H1 (cell line): ENCODE measurements around the gene HMGCS2. TPM values are rescaled to one million over a fixed set of nuclear protein-coding genes. Genes with fewer than 3 reads are reported as not detected.

ENCODE experiments used
- CTCF ChIA-PET: fragments of 300-600 bp; sonication (Branson Sonifier 250); formaldehyde crosslinking; loops from one replicate; lab custom pipeline; 2021; ENCODE audit not compliant: partially characterized antibody; lab: Charles Lee
- POLR2A ChIA-PET: fragments of 300-600 bp; sonication (Branson Sonifier 250); formaldehyde crosslinking; loops from one replicate; lab custom pipeline; 2021; ENCODE audit warnings: inconsistent platforms; ENCODE audit not compliant: partially characterized antibody; lab: Charles Lee
- DNase-seq, 2 experiments: peaks; one replicate each; pipeline versions ENCODE4 v3.0.0 to v3.0.0-alpha.2; 2010 to 2022; ENCODE audit warnings: low spot score in 2 of 2, low read depth in 1 of 2, mixed read lengths in 1 of 2
- FAIRE-seq: peaks from 2 replicates; lab custom pipeline; 2011; peaks lifted over from hg19 to GRCh38; lab: Jason Lieb, UNC
- H2AFZ ChIP-seq: 2 replicates; pipeline ENCODE4 v1.8.1; 2012; ENCODE audit warnings: low read length, inconsistent platforms
- H2AK5ac ChIP-seq: 2 replicates; pipeline ENCODE4 v1.6.1; 2013; ENCODE audit warnings: low read depth, low read length
- H2BK120ac ChIP-seq: replicated peaks from 2 replicates; pipeline ENCODE3; 2013; ENCODE audit warnings: low read depth, low read length, inconsistent platforms
- H2BK12ac ChIP-seq: 2 replicates; pipeline ENCODE4 v1.6.1; 2013; ENCODE audit warnings: low read depth, low read length
- H2BK15ac ChIP-seq: 2 replicates; pipeline ENCODE4 v1.6.1; 2013; ENCODE audit warnings: low read length
- H2BK20ac ChIP-seq: 2 replicates; pipeline ENCODE4 v1.6.1; 2013; ENCODE audit warnings: low read length
- H2BK5ac ChIP-seq: 2 replicates; pipeline ENCODE4 v1.6.1; 2013; ENCODE audit warnings: low read depth, low read length
- H3K14ac ChIP-seq: 2 replicates; pipeline ENCODE4 v1.6.1; 2013; ENCODE audit warnings: inconsistent platforms; ENCODE audit not compliant: insufficient read length
- H3K18ac ChIP-seq: 2 replicates; pipeline ENCODE4 v1.6.1; 2013; ENCODE audit warnings: low read length; ENCODE audit errors: extremely low read depth
- H3K23ac ChIP-seq: 2 replicates; pipeline ENCODE4 v1.6.1; 2013; ENCODE audit warnings: inconsistent platforms; ENCODE audit not compliant: insufficient read length
- H3K23me2 ChIP-seq: 2 replicates; pipeline ENCODE4 v1.6.1; 2013; ENCODE audit warnings: low read depth, low read length
- H3K27ac ChIP-seq: 2 replicates; pipeline ENCODE4 v1.6.1; 2011; ENCODE audit warnings: low read depth, low read length, inconsistent platforms
- H3K27me3 ChIP-seq, 4 experiments: replicated peaks in 1 of 4; 1 replicate in 1 of 4; 2 replicates in 3 of 4; pipeline versions ENCODE4 v1.6.1 to v1.8.1; 2011 to 2013; ENCODE audit warnings: low read length in 3 of 4, mild to moderate bottlenecking in 3 of 4, inconsistent platforms in 2 of 4, mixed read lengths in 2 of 4, moderate library complexity in 1 of 4; ENCODE audit not compliant: control insufficient read depth in 3 of 4, insufficient read depth in 3 of 4; ENCODE audit errors: extremely low read depth in 1 of 4
- H3K36me3 ChIP-seq, 4 experiments: 2 replicates each; pipeline versions ENCODE4 v1.6.1 to v1.8.1; 2011 to 2013; ENCODE audit warnings: mild to moderate bottlenecking in 4 of 4, low read length in 3 of 4, moderate library complexity in 2 of 4, control low read depth in 1 of 4, inconsistent platforms in 1 of 4; ENCODE audit not compliant: insufficient read depth in 4 of 4, control insufficient read depth in 2 of 4
- H3K4ac ChIP-seq: replicated peaks from 2 replicates; pipeline ENCODE3; 2013; ENCODE audit warnings: low read length, low read depth, mixed read lengths, inconsistent platforms; ENCODE audit not compliant: insufficient read length
- H3K4me1 ChIP-seq, 4 experiments: replicated peaks in 1 of 4; 1 replicate in 1 of 4; 2 replicates in 3 of 4; pipeline versions ENCODE4 v1.6.1 to v1.8.1; 2011 to 2013; ENCODE audit warnings: low read length in 3 of 4, inconsistent platforms in 2 of 4, mixed read lengths in 1 of 4; ENCODE audit not compliant: insufficient read depth in 4 of 4, control insufficient read depth in 3 of 4
- H3K4me2 ChIP-seq, 2 experiments: 2 replicates each; pipeline versions ENCODE4 v1.6.1 to v1.8.1; 2011 to 2013; ENCODE audit warnings: low read depth in 2 of 2, low read length in 2 of 2, control low read depth in 1 of 2, inconsistent platforms in 1 of 2, mild to moderate bottlenecking in 1 of 2; ENCODE audit not compliant: insufficient read depth in 1 of 2
- H3K4me3 ChIP-seq, 4 experiments: fragments of 200-600, 300-600 bp in 1 of 4; sonication (generic), shearing (Covaris generic), sonication (Bioruptor Twin) in 1 of 4; 2 replicates each; pipeline versions ENCODE4 v1.5.1 to v1.8.1; 2011 to 2016; ENCODE audit warnings: low read length in 4 of 4, low read depth in 3 of 4, control low read depth in 2 of 4, inconsistent platforms in 2 of 4, mild to moderate bottlenecking in 2 of 4, mixed read lengths in 1 of 4, moderate library complexity in 1 of 4; ENCODE audit not compliant: insufficient read depth in 2 of 4; ENCODE audit errors: extremely low read depth in 1 of 4
- H3K56ac ChIP-seq: replicated peaks from 2 replicates; pipeline ENCODE3; 2013; ENCODE audit warnings: low read depth, mild to moderate bottlenecking, mixed read lengths, low read length, inconsistent platforms; ENCODE audit not compliant: insufficient read length
- H3K79me1 ChIP-seq: 2 replicates; pipeline ENCODE4 v1.6.1; 2013; ENCODE audit warnings: low read depth, low read length, control low read depth
- H3K79me2 ChIP-seq, 2 experiments: 2 replicates each; pipeline versions ENCODE4 v1.6.1 to v1.8.1; 2012 to 2013; ENCODE audit warnings: low read length in 2 of 2, mild to moderate bottlenecking in 2 of 2, inconsistent platforms in 1 of 2; ENCODE audit not compliant: insufficient read depth in 2 of 2, control insufficient read depth in 1 of 2
- H3K9ac ChIP-seq, 4 experiments: replicated peaks in 1 of 4; 1 replicate in 1 of 4; 2 replicates in 3 of 4; pipeline versions ENCODE4 v1.6.1 to v1.8.1; 2011 to 2013; ENCODE audit warnings: low read depth in 3 of 4, low read length in 3 of 4, control low read depth in 2 of 4, mild to moderate bottlenecking in 2 of 4, moderate library complexity in 2 of 4, inconsistent platforms in 1 of 4; ENCODE audit errors: extremely low read depth in 1 of 4
- H3K9me3 ChIP-seq, 2 experiments: 2 replicates each; pipeline versions ENCODE4 v1.6.1 to v1.8.1; 2012 to 2013; ENCODE audit warnings: mild to moderate bottlenecking in 2 of 2, moderate library complexity in 2 of 2, control low read depth in 1 of 2, inconsistent platforms in 1 of 2, low read depth in 1 of 2, low read length in 1 of 2, mixed read lengths in 1 of 2; ENCODE audit not compliant: insufficient read depth in 2 of 2
- H4K20me1 ChIP-seq, 2 experiments: replicated peaks in 1 of 2; 2 replicates each; pipeline versions ENCODE3 to v1.8.1; 2011 to 2013; ENCODE audit warnings: inconsistent platforms in 2 of 2, low read length in 2 of 2, mild to moderate bottlenecking in 1 of 2; ENCODE audit not compliant: insufficient read depth in 2 of 2, control insufficient read depth in 1 of 2
- H4K5ac ChIP-seq: 2 replicates; pipeline ENCODE4 v1.6.1; 2013; ENCODE audit warnings: low read length, low read depth, mixed read lengths, inconsistent platforms; ENCODE audit not compliant: insufficient read length
- H4K8ac ChIP-seq: 2 replicates; pipeline ENCODE4 v1.8.0; 2013; ENCODE audit warnings: mild to moderate bottlenecking, moderate library complexity, low read length, inconsistent platforms; ENCODE audit not compliant: insufficient read depth; ENCODE audit errors: extremely low read depth
- H4K91ac ChIP-seq: replicated peaks from 2 replicates; pipeline ENCODE3; 2013; ENCODE audit warnings: low read length, mixed read lengths, inconsistent platforms; ENCODE audit not compliant: insufficient read length
- CTBP2 ChIP-seq: IDR thresholded peaks from 2 replicates; pipeline ENCODE4 v1.7.0; 2011; ENCODE audit warnings: borderline replicate concordance, mild to moderate bottlenecking, moderate library complexity, mixed read lengths, low read length; ENCODE audit not compliant: insufficient read depth, insufficient read length
- FOSL1 ChIP-seq: IDR thresholded peaks from 2 replicates; pipeline ENCODE4 v1.6.1; 2011; ENCODE audit warnings: mild to moderate bottlenecking, low read depth, low read length, moderate library complexity; ENCODE audit not compliant: insufficient read depth
- JUND ChIP-seq: IDR thresholded peaks from 2 replicates; pipeline ENCODE4 v1.6.1; 2011; ENCODE audit warnings: mild to moderate bottlenecking, improper control_type of control experiment, low read length
- KDM5A ChIP-seq: fragments of 200-600 bp; IDR thresholded peaks from 2 replicates; pipeline ENCODE4 v1.7.1; 2012; ENCODE audit warnings: mild to moderate bottlenecking, low read length, inconsistent platforms, mixed read lengths
- SUZ12 ChIP-seq: fragments of 200-600 bp; sonication (generic); IDR thresholded peaks from 2 replicates; pipeline ENCODE4 v1.6.1; 2012; ENCODE audit warnings: mild to moderate bottlenecking, inconsistent platforms, low read length, moderate library complexity, mixed read lengths
- WGBS, 2 experiments: shearing (Covaris generic) in 1 of 2; methylation state at CpG; one replicate each; pipeline versions ENCODE4 v1.1.6 to v1.1.7; 2013 to 2015; ENCODE audit warnings: low lambda C conversion rate in 2 of 2, mixed read lengths in 2 of 2, inconsistent platforms in 1 of 2, low coverage in 1 of 2, missing lambda C conversion rate in 1 of 2; ENCODE audit not compliant: insufficient replicate concordance in 2 of 2, insufficient coverage in 1 of 2, insufficient read length in 1 of 2; ENCODE audit errors: extremely low coverage in 1 of 2, missing lambda C conversion rate in 1 of 2; 5-methylcytosine and 5-hydroxymethylcytosine counted together
- polyA plus RNA-seq, 7 experiments: library from polyadenylated mRNA; depleted of rRNA in 3 of 7; stranded (reverse) in 5 of 7; unstranded in 2 of 7; fragments of >200 nt in 5 of 7; fragments of 200-250 nt in 2 of 7; gene quantifications; 1 replicate in 5 of 7; 2 replicates in 1 of 7; 4 replicates in 1 of 7; pipeline versions ENCODE4 v1.2.1 to v1.2.3, GENCODE V29; 2011 to 2013; ENCODE audit warnings: missing spikeins in 2 of 7, mixed read lengths in 2 of 7
- total RNA-seq: library from RNA; stranded (reverse); fragmentation: NEBNext Ultra II Directional; extraction: Animal tissue kit (Norgen Biotek cat#: 25700); gene quantifications from 2 replicates; pipeline ENCODE4 v1.2.1, GENCODE V29; 2021

Gene HMGCS2
- total and polyA plus RNA-seq, 2 of the 8 experiments (the other 6 are each of a cell fraction or from before 2014, with no cell fraction given) = not detected

GRCh38 chr1:119818181-119818580 is 49.5 kb upstream of the HMGCS2 start:
- Histone ChIP-seq H3K23ac (no peak overlapping the region), H4K5ac (no peak overlapping the region), H2BK15ac (no peak overlapping the region), H4K8ac (no peak overlapping the region), H2AFZ (no peak overlapping the region), H3K14ac (no peak overlapping the region), H3K23me2 (no peaks in the 10 kb centered on the region), H3K4me2 (no peak overlapping the region), H3K27ac (no peak overlapping the region), H3K79me1 (no peaks in the 10 kb centered on the region), H3K36me3 (no peaks in the 10 kb centered on the region), H2BK12ac (no peak overlapping the region), H2AK5ac (no peak overlapping the region), H2BK20ac (no peak overlapping the region), H2BK5ac (no peak overlapping the region), H3K4ac (no peak overlapping the region), H3K4me1 (no peaks in the 10 kb centered on the region), H3K4me3 (no peak overlapping the region), H3K56ac (no peak overlapping the region), H3K27me3 (peaks cover 0 to 2% (median 0%) of the 10 kb centered on the region in 4 experiments; a peak in 1 of 7 replicates), H4K91ac (no peak overlapping the region), H3K18ac (no peak overlapping the region), H3K9me3 (no peaks in the 10 kb centered on the region), H3K9ac (no peak overlapping the region), H3K79me2 (no peaks in the 10 kb centered on the region), H2BK120ac (no peak overlapping the region), H4K20me1 (no peaks in the 10 kb centered on the region)
- WGBS, 2 experiments = 87% methylated on average over 2 of the region's 2 CpGs; no CpG with 5 or more reads in 1 of the 2 experiments
- TF ChIP-seq FOSL1 (no peak), KDM5A (no peak), JUND (no peak), SUZ12 (no peak), CTBP2 (no peak)
- POLR2A ChIA-PET = interaction anchor here (0.6 kb wide), 1 partner anchor 65 kb away, joined by 4 read pairs; no protein-coding TSS in a partner anchor
- FAIRE-seq (no peak), DNase-seq (peak in 1 of 2 experiments; percentile 17)
- CTCF ChIA-PET = interaction anchor here (0.6 to 1.9 kb wide), 5 partner anchors 9 to 147 kb away, joined by 3 to 7 read pairs (median 3); no protein-coding TSS in a partner anchor
